Measurements from ENCODE around the gene MINDY1. TPM values are rescaled to one million over a fixed set of nuclear protein-coding genes. Genes with fewer than 3 reads are reported as not detected.

Gene MINDY1
- total and polyA plus RNA-seq, 9 of the 15 experiments (the other 6 are each of a cell fraction or from before 2014, with no cell fraction given) = 0.49 to 11.0 (median 6.0) TPM

DNA sequence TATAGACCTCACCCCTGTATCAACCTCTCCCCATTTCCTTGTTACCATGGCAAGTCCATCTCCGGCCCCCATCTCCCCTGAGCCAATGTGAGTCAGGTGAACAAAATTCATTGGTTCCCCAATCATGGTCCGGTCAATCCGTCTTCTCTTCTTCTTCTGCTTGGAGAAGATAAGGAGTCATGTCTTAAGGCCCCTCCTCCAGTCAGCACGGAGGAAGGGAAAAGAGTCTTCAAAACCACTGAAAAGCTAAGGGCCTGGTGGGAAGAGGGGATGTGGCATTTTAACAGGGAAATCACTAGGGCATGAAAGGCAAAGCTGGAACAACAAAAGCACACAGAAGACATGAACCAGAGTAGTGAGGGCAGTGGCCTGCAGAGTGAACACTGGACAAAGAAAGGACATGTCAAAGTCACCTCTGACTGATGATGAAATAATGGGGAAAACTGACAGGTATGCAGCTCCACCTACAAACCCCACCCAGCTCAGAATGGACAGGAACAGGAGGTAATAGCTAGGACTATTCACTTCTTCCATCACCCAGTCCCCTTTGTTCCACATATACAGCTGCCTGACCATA, 48.4 kb upstream of the MINDY1 start (continued):
- TF ChIP-seq ZNF586 (CRISPR knock-in tag; conservative IDR thresholded peaks at IDR 0.05) = no peak
- TF ChIP-seq FOXJ3 (CRISPR knock-in tag; IDR thresholded peaks at IDR 0.05) = no peak
- no peak for TF ChIP-seq PHF20 (IDR thresholded peaks at IDR 0.05; ENCODE audit: partially characterized antibody)
- peak; percentile 76; the same call in 1 of the 2 replicates for TF ChIP-seq NBN (IDR thresholded peaks at IDR 0.05; ENCODE audit: low read depth)
- TF ChIP-seq HMGN3 (IDR thresholded peaks at IDR 0.05; ENCODE audit: borderline replicate concordance, extremely low read depth, insufficient read length, low read depth, low read length) = no peak
- TF ChIP-seq GATAD2A (IDR thresholded peaks at IDR 0.05) = peak; percentile 64; the same call in 1 of the 2 replicates
- no peak for TF ChIP-seq FIP1L1 (IDR thresholded peaks at IDR 0.05; ENCODE audit: low read depth, low read length, poor library complexity, severe bottlenecking)
- TF ChIP-seq FUS (optimal IDR thresholded peaks at IDR 0.05; ENCODE audit: low read depth, low read length) = no peak
- TF ChIP-seq PKNOX1 (IDR thresholded peaks at IDR 0.05) = peak; percentile 87
- TF ChIP-seq CBX2 (IDR thresholded peaks at IDR 0.05; ENCODE audit: insufficient read depth, low read length, poor library complexity, severe bottlenecking) = no peak
- no peak for TF ChIP-seq NCOA2 (IDR thresholded peaks at IDR 0.05; ENCODE audit: partially characterized antibody in 2 of 2)
- TF ChIP-seq KLF6 (CRISPR knock-in tag; IDR thresholded peaks at IDR 0.05; ENCODE audit: borderline replicate concordance) = peak; percentile 47; the same call in 1 of the 2 replicates
- TF ChIP-seq TSHZ1 (CRISPR knock-in tag; IDR thresholded peaks at IDR 0.05) = no peak
- peak; percentile 31; the same call in 1 of the 2 replicates for TF ChIP-seq ZNF24 (IDR thresholded peaks at IDR 0.05)
- TF ChIP-seq, protein P1, sequence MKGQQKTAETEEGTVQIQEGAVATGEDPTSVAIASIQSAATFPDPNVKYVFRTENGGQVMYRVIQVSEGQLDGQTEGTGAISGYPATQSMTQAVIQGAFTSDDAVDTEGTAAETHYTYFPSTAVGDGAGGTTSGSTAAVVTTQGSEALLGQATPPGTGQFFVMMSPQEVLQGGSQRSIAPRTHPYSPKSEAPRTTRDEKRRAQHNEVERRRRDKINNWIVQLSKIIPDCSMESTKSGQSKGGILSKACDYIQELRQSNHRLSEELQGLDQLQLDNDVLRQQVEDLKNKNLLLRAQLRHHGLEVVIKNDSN (CRISPR knock-in tag; IDR thresholded peaks at IDR 0.05) = peak; percentile 4; the same call in 1 of the 2 replicates
- peak; percentile 61; the same call in 1 of the 2 replicates for TF ChIP-seq LCOR (CRISPR knock-in tag; IDR thresholded peaks at IDR 0.05)
- TF ChIP-seq CBFB (CRISPR knock-in tag; IDR thresholded peaks at IDR 0.05) = no peak
- TF ChIP-seq HNRNPH1 (optimal IDR thresholded peaks at IDR 0.05; ENCODE audit: low read depth, low read length) = no peak
- no peak for TF ChIP-seq CBX8 (IDR thresholded peaks at IDR 0.05; ENCODE audit: borderline replicate concordance, extremely low read depth, low read depth, low read length, poor library complexity, severe bottlenecking)
- TF ChIP-seq, protein P2, sequence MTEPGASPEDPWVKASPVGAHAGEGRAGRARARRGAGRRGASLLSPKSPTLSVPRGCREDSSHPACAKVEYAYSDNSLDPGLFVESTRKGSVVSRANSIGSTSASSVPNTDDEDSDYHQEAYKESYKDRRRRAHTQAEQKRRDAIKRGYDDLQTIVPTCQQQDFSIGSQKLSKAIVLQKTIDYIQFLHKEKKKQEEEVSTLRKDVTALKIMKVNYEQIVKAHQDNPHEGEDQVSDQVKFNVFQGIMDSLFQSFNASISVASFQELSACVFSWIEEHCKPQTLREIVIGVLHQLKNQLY (CRISPR knock-in tag; conservative IDR thresholded peaks at IDR 0.05) = no peak
- peak in 1 of 2 experiments; percentile 85; a peak in 2 of 4 replicates for TF ChIP-seq ARNT (IDR thresholded peaks at IDR 0.05)
- TF ChIP-seq NCOA4 (IDR thresholded peaks at IDR 0.05; ENCODE audit: partially characterized antibody) = no peak

Data from K562 (cell line).